ENCODE measurements around the gene NVL.

NVL gene

GRCh38 chr1:224199679-224200078 lies 130.3 kb downstream of the NVL start:
- DNase-seq (ENCODE audit: low spot score), result no peak
- no peak for TF ChIP-seq CTCF (IDR thresholded peaks at IDR 0.05; ENCODE audit: extremely low read depth, missing control alignments)

- DNase-seq (ENCODE audit: low spot score), result no peak
These were observed 131.4 kb downstream of the NVL start for GRCh38 chr1:224198572-224198971.

GRCh38 chr1:224196813-224197600 lies 133.0 kb downstream of the NVL start:
- no peak for DNase-seq (ENCODE audit: low spot score)
- no peak for TF ChIP-seq CTCF (IDR thresholded peaks at IDR 0.05; ENCODE audit: extremely low read depth, missing control alignments)

More at GRCh38 chr1:224198572-224198971, 131.4 kb downstream of the NVL start:
- no peak for TF ChIP-seq CTCF (IDR thresholded peaks at IDR 0.05; ENCODE audit: extremely low read depth, missing control alignments)

- no peak for TF ChIP-seq CTCF (IDR thresholded peaks at IDR 0.05; ENCODE audit: extremely low read depth, missing control alignments)
- no peak for DNase-seq (ENCODE audit: low spot score)
These were observed 136.5 kb downstream of the NVL start for GRCh38 chr1:224193319-224193966.

- DNase-seq (ENCODE audit: low spot score), result no peak
- no peak for TF ChIP-seq CTCF (IDR thresholded peaks at IDR 0.05; ENCODE audit: extremely low read depth, missing control alignments)
These were observed 137.7 kb downstream of the NVL start for GRCh38 chr1:224192082-224192788.

GRCh38 chr1:224189561-224189960 lies 140.4 kb downstream of the NVL start:
- TF ChIP-seq CTCF (IDR thresholded peaks at IDR 0.05; ENCODE audit: extremely low read depth, missing control alignments), result no peak
- DNase-seq (ENCODE audit: low spot score), result no peak

GRCh38 chr1:224188286-224188685 lies 141.7 kb downstream of the NVL start:
- DNase-seq (ENCODE audit: low spot score), result no peak
- no peak for TF ChIP-seq CTCF (IDR thresholded peaks at IDR 0.05; ENCODE audit: extremely low read depth, missing control alignments)

Data from GM20000 (cell line).